Endothelial cell of hepatic sinusoid (primary cell): Measurements from ENCODE around the gene LRRC8C.
"Not testable (repeated sequence)": the region's sequence is repeated elsewhere in the genome, so short reads cannot be mapped to it uniquely, and the experiment has no call there.

Experiments used
- in situ Hi-C: cut with HindIII; loops from 2 replicates; pipeline ENCODE4 v1.10.0; 2017; ENCODE audit warnings: low sequenced_read_pairs

LRRC8C gene

GRCh38 chr1:89607586-89608318, 25.2 kb upstream of the LRRC8C start:
- in situ Hi-C loops = no loop called here

- in situ Hi-C loops = no loop called here
Measured at GRCh38 chr1:89608319-89608983, 24.5 kb upstream of the LRRC8C start.

GRCh38 chr1:89608984-89609725, 23.8 kb upstream of the LRRC8C start:
- in situ Hi-C loops = no loop called here

GRCh38 chr1:89609781-89610456, 23.0 kb upstream of the LRRC8C start:
- in situ Hi-C loops = no loop called here

- in situ Hi-C loops = no loop called here
Measured at GRCh38 chr1:89610457-89611011, 22.4 kb upstream of the LRRC8C start.

GRCh38 chr1:89611721-89612120, 21.2 kb upstream of the LRRC8C start:
- in situ Hi-C loops = no loop called here

- in situ Hi-C loops = no loop called here
Measured at GRCh38 chr1:89613928-89614327, 19.0 kb upstream of the LRRC8C start.

- in situ Hi-C loops = no loop called here
Measured at GRCh38 chr1:89615676-89616598, 17.0 kb upstream of the LRRC8C start.

GRCh38 chr1:89616844-89617627, 15.9 kb upstream of the LRRC8C start:
- in situ Hi-C loops = no loop called here

- in situ Hi-C loops = no loop called here
Measured at GRCh38 chr1:89620664-89621063, 12.3 kb upstream of the LRRC8C start.

GRCh38 chr1:89622895-89623294, 10.0 kb upstream of the LRRC8C start:
- in situ Hi-C loops = no loop called here

GRCh38 chr1:89624314-89624713, 8.6 kb upstream of the LRRC8C start:
- in situ Hi-C loops = no loop called here

GRCh38 chr1:89624715-89625323, 8.1 kb upstream of the LRRC8C start:
- in situ Hi-C loops = no loop called here

GRCh38 chr1:89627596-89627962, 5.3 kb upstream of the LRRC8C start:
- in situ Hi-C loops = no loop called here

- in situ Hi-C loops = no loop called here
Measured at GRCh38 chr1:89629146-89629545, 3.8 kb upstream of the LRRC8C start.

GRCh38 chr1:89629600-89629999, 3.3 kb upstream of the LRRC8C start:
- in situ Hi-C loops = not testable (repeated sequence)

GRCh38 chr1:89630048-89630447, 2.9 kb upstream of the LRRC8C start:
- in situ Hi-C loops = loop anchor here (10.0 kb wide), 1 partner anchor 125 kb away; no protein-coding TSS in a partner anchor

- in situ Hi-C loops = loop anchor here (10.0 kb wide), 1 partner anchor 123 kb away; no protein-coding TSS in a partner anchor
Measured at GRCh38 chr1:89631816-89632656, 884 bp upstream of the LRRC8C start.
